ENCODE measurements around the gene FRMPD4. TPM values are rescaled to one million over a fixed set of nuclear protein-coding genes. Genes with fewer than 3 reads are reported as not detected.

The FRMPD4 gene
- total and polyA plus RNA-seq, 2 experiments from 2014 or later = 0.19 to 0.80 TPM

DNA sequence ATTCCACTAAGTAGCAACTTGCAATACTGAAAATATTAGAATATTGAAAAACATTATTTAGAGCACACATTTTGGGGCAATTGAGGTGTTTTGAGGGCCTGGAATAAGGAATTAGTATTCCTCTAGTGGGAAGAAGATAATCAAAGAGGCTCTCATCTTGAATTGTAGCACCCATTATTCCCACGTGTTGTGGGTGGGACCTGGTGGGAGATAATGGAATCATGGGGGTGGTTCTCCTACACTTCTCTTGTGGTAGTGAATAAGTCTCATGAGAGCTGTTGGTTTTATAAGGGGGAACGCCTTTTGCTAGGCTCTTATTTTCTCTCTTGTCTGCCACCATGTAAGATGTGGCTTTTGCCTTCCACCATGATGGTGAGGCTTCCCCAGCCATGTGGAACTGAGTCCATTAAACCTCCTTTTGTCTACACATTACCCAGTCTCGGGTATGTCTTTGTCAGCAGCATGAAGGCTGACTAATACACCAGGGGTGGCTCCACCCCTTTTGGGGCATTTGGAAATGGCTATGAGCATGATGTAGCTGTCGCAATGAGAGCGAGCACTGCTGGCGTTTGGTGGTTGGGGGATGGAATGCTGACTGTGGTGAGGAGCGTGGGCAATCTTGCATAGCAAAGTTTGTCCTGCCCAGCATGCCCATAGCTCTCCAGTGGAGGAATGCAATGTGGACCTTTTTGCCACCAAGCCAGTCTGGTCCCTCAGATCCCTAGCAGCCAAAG, 308.2 kb downstream of the FRMPD4 start (continued):
- no peak for TF ChIP-seq ZNF462 (CRISPR knock-in tag; IDR thresholded peaks at IDR 0.05)

- H3K27me3 ChIP-seq (ENCODE audit: insufficient read depth) = no peaks in the 10 kb centered on the region
- Mint-ChIP-seq H3K9me3 (no peaks in the 10 kb centered on the region), H3K4me3 (no peak overlapping the region), H3K36me3 (ENCODE audit: low read depth) (no peaks in the 10 kb centered on the region), H3K4me1 (no peaks in the 10 kb centered on the region), H3K27ac (no peak overlapping the region), H3K27me3 (ENCODE audit: insufficient read depth, low read depth, poor library complexity) (peaks cover 3% of the 10 kb centered on the region)
- no peaks in the 10 kb centered on the region for H3K79me2 ChIP-seq (replicated peaks; ENCODE audit: insufficient read depth)
- H3F3A ChIP-seq (replicated peaks; ENCODE audit: low read depth) = no peaks in the 10 kb centered on the region
- H3K27ac ChIP-seq (ENCODE audit: low read depth) = no peak overlapping the region
- H3K4me2 ChIP-seq = no peak overlapping the region
- no peak overlapping the region for H2AFZ ChIP-seq
- H3K9me2 ChIP-seq (ENCODE audit: insufficient read depth) = no peaks in the 10 kb centered on the region
- ATAC-seq (no peak), DNase-seq (ENCODE audit: low spot score) (no peak)
- H4K20me1 ChIP-seq (replicated peaks; ENCODE audit: insufficient read depth) = no peaks in the 10 kb centered on the region
- H3K4me3 ChIP-seq = no peak overlapping the region
- no peaks in the 10 kb centered on the region for H3K4me1 ChIP-seq (ENCODE audit: insufficient read depth)
- no peaks in the 10 kb centered on the region for H3K36me3 ChIP-seq (ENCODE audit: insufficient read depth)
- TF ChIP-seq EZH2 (IDR thresholded peaks at IDR 0.05; ENCODE audit: low read depth, unreplicated experiment) = no peak
- no peak for TF ChIP-seq REST (IDR thresholded peaks at IDR 0.05; ENCODE audit: unreplicated experiment)
- no peak for TF ChIP-seq NANOG (IDR thresholded peaks at IDR 0.05; ENCODE audit: borderline replicate concordance)
Measured at GRCh38 chrX:12447448-12448064, 309.3 kb downstream of the FRMPD4 start.

Measured in GM23338 (cell line).